ENCODE results near the gene NDUFAF5. TPM values are rescaled to one million over a fixed set of nuclear protein-coding genes. Genes with fewer than 3 reads are reported as not detected.

Gene NDUFAF5
- total and polyA plus RNA-seq, 8 donors, result 6.6 to 21.9 (median 9.9) TPM

DNA sequence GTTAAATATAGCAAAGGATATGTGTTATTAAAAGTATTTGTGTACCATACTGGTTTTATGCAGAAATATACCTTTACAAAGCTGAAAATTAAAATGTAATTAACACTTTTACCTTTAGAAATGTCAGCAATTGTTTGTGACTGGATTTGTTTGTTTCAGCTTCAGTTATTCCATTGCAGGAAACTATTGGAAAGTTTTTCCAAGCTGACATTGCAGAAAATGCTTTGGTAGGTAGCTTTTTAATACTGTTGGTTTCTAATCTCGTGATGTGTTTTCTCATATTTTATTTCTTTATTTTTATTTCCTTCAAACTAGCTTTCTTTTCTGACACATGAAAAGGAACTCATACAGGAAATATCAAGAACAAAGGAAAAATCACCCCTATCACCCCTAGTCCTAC, 8.2 kb downstream of the NDUFAF5 start:
- DNase-seq (no peak), ATAC-seq (no peak), FAIRE-seq (no peak)
- Histone ChIP-seq H3K27ac (no peak overlapping the region), H3K9me3 (no peaks in the 10 kb centered on the region), H3K27me3 (no peaks in the 10 kb centered on the region), H3K4me1 (peaks cover 0 to 8% (median 6%) of the 10 kb centered on the region in 3 donors), H3K36me3 (peaks cover 0 to 29% (median 14%) of the 10 kb centered on the region in 3 donors), H3K4me3 (no peak overlapping the region)
- 93 to 97% methylated on average over 1 of the region's 1 CpG for WGBS, 2 donors
- intact Hi-C loops (cut with DNase I), result no loop called here
- TF ChIP-seq, protein P1, sequence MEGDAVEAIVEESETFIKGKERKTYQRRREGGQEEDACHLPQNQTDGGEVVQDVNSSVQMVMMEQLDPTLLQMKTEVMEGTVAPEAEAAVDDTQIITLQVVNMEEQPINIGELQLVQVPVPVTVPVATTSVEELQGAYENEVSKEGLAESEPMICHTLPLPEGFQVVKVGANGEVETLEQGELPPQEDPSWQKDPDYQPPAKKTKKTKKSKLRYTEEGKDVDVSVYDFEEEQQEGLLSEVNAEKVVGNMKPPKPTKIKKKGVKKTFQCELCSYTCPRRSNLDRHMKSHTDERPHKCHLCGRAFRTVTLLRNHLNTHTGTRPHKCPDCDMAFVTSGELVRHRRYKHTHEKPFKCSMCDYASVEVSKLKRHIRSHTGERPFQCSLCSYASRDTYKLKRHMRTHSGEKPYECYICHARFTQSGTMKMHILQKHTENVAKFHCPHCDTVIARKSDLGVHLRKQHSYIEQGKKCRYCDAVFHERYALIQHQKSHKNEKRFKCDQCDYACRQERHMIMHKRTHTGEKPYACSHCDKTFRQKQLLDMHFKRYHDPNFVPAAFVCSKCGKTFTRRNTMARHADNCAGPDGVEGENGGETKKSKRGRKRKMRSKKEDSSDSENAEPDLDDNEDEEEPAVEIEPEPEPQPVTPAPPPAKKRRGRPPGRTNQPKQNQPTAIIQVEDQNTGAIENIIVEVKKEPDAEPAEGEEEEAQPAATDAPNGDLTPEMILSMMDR (IDR thresholded peaks at IDR 0.05), result no peak

DNA sequence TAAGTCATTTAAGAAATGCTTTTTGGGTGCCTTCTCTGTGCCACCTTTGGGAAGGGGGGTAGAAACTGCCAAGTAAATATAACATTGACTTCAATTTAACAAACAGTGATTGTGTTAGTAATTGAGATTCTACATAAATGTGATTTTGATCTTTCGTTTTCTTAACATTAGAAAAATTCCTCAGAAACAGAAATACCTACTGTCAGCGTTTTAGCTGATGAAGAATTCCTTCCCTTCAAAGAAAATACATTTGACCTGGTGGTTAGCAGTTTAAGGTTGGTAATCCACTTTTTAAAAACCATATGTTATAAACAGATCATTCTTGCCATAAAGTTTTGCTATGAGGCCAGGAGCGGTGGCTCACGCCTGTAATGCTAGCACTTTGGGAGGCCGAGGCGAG, 9.8 kb downstream of the NDUFAF5 start:
- intact Hi-C loops (cut with DNase I), result no loop called here
- WGBS, 2 donors, result 93 to 96% methylated on average over 6 of the region's 6 CpGs
- DNase-seq, result no peak
- Histone ChIP-seq H3K27me3 (no peaks in the 10 kb centered on the region), H3K4me1 (no peaks in the 10 kb centered on the region), H3K9me3 (no peaks in the 10 kb centered on the region), H3K27ac (no peak overlapping the region), H3K4me3 (no peak overlapping the region), H3K36me3 (peaks cover 0 to 29% (median 14%) of the 10 kb centered on the region in 3 donors)
- no peak for ATAC-seq
- TF ChIP-seq, protein P1 (IDR thresholded peaks at IDR 0.05), result no peak
- no peak for FAIRE-seq

- WGBS, 2 donors, result 79 to 86% methylated on average over 5 of the region's 5 CpGs
- no peaks in the 10 kb centered on the region for H3K9me3 ChIP-seq
- H3K27ac ChIP-seq, result no peak overlapping the region
- H3K4me1 ChIP-seq, result peaks cover 3 to 12% (median 7%) of the 10 kb centered on the region in 3 donors
- H3K36me3 ChIP-seq, result peaks cover 0 to 29% (median 22%) of the 10 kb centered on the region in 3 donors
- ATAC-seq (no peak), DNase-seq (no peak), FAIRE-seq (no peak)
- H3K4me3 ChIP-seq, result no peak overlapping the region
- TF ChIP-seq, protein P1 (IDR thresholded peaks at IDR 0.05), result no peak
- intact Hi-C loops (cut with DNase I), result no loop called here
- no peaks in the 10 kb centered on the region for H3K27me3 ChIP-seq
These were observed 14.2 kb downstream of the NDUFAF5 start for GRCh38 chr20:13799040-13799439.

GRCh38 chr20:13799974-13800373, 15.1 kb downstream of the NDUFAF5 start:
- 81 to 92% methylated on average over 2 of the region's 2 CpGs for WGBS, 2 donors
- no peaks in the 10 kb centered on the region for H3K27me3 ChIP-seq
- H3K36me3 ChIP-seq, result peaks cover 0 to 25% (median 20%) of the 10 kb centered on the region in 3 donors
- DNase-seq (no peak), FAIRE-seq (no peak), ATAC-seq (no peak)
- TF ChIP-seq, protein P1 (IDR thresholded peaks at IDR 0.05), result no peak
- intact Hi-C loops (cut with DNase I), result no loop called here
- peak overlapping the region in 3 of 4 donors; percentile 30 to 47 (median 31) for H3K27ac ChIP-seq
- no peak overlapping the region for H3K4me3 ChIP-seq
- no peaks in the 10 kb centered on the region for H3K9me3 ChIP-seq
- H3K4me1 ChIP-seq, result peaks cover 3 to 12% (median 7%) of the 10 kb centered on the region in 3 donors

- Histone ChIP-seq H3K4me3 (no peak overlapping the region), H3K27ac (peak overlapping the region; percentile 30 to 58 (median 39)), H3K27me3 (no peaks in the 10 kb centered on the region), H3K4me1 (peaks cover 3 to 12% (median 7%) of the 10 kb centered on the region in 3 donors), H3K9me3 (no peaks in the 10 kb centered on the region), H3K36me3 (peaks cover 0 to 18% (median 17%) of the 10 kb centered on the region in 3 donors)
- intact Hi-C loops (cut with DNase I), result no loop called here
- FAIRE-seq (no peak), ATAC-seq (peak; percentile 97 to 100 (median 99)), DNase-seq (peak; percentile 83 to 95 (median 91))
- TF ChIP-seq, protein P1 (IDR thresholded peaks at IDR 0.05), result no peak
- WGBS, 2 donors, result 6% methylated on average over 7 of the region's 7 CpGs
These were observed 15.9 kb downstream of the NDUFAF5 start for GRCh38 chr20:13800728-13801134.

Measured in pancreas (tissue), 10 donors.